HL-60/S4 (cell line): ENCODE measurements around the gene AP2A1.

Experiments
- in situ Hi-C: fragments of 300-500 bp; cut with MboI; formaldehyde crosslinking; loops from 2 replicates; pipeline ENCODE4 v1.14.3; 2022; ENCODE audit warnings: low sequenced_read_pairs

Gene AP2A1

GRCh38 chr19:49836176-49837008 is 69.6 kb downstream of the AP2A1 start:
- in situ Hi-C loops: no loop called here

GRCh38 chr19:49837009-49837310 is 70.2 kb downstream of the AP2A1 start:
- in situ Hi-C loops: no loop called here

- in situ Hi-C loops: no loop called here
Measured at GRCh38 chr19:49837425-49837824, 70.6 kb downstream of the AP2A1 start.

GRCh38 chr19:49838885-49839588 is 72.2 kb downstream of the AP2A1 start:
- in situ Hi-C loops: no loop called here

GRCh38 chr19:49839713-49840112 is 72.9 kb downstream of the AP2A1 start:
- in situ Hi-C loops: no loop called here

GRCh38 chr19:49840321-49840720 is 73.5 kb downstream of the AP2A1 start:
- in situ Hi-C loops: no loop called here

GRCh38 chr19:49840736-49841249 is 74.0 kb downstream of the AP2A1 start:
- in situ Hi-C loops: no loop called here

GRCh38 chr19:49843265-49843664 is 76.5 kb downstream of the AP2A1 start:
- in situ Hi-C loops: no loop called here

GRCh38 chr19:49844138-49845095 is 77.6 kb downstream of the AP2A1 start:
- in situ Hi-C loops: no loop called here

GRCh38 chr19:49845414-49845813 is 78.6 kb downstream of the AP2A1 start:
- in situ Hi-C loops: no loop called here

- in situ Hi-C loops: no loop called here
Measured at GRCh38 chr19:49846408-49846807, 79.6 kb downstream of the AP2A1 start.

GRCh38 chr19:49847731-49848696 is 81.2 kb downstream of the AP2A1 start:
- in situ Hi-C loops: no loop called here

GRCh38 chr19:49848938-49849337 is 82.1 kb downstream of the AP2A1 start:
- in situ Hi-C loops: no loop called here

GRCh38 chr19:49849433-49850220 is 82.8 kb downstream of the AP2A1 start:
- in situ Hi-C loops: no loop called here

GRCh38 chr19:49850221-49850486 is 83.4 kb downstream of the AP2A1 start:
- in situ Hi-C loops: no loop called here

- in situ Hi-C loops: no loop called here
Measured at GRCh38 chr19:49850487-49851342, 83.9 kb downstream of the AP2A1 start, which contains the start of gene PTOV1. PTOV1 (plus strand) TSS chr19:49851159.

- in situ Hi-C loops: no loop called here
Measured at GRCh38 chr19:49851456-49852259, 84.9 kb downstream of the AP2A1 start.
